Kidney (tissue), 14 donors: ENCODE data around the gene GRID1. TPM values are rescaled to one million over a fixed set of nuclear protein-coding genes. Genes with fewer than 3 reads are reported as not detected.

Experiments used
- DNase-seq, 5 donors: peaks; one replicate each; pipeline ENCODE4 v3.0.0-alpha.2; 2013 to 2020
- FAIRE-seq: peaks from 2 replicates; lab custom pipeline; 2012; peaks lifted over from hg19 to GRCh38; lab: Jason Lieb, UNC
- H3K27ac ChIP-seq, 2 donors: one replicate each; pipeline ENCODE4 v1.7.0; 2013; ENCODE audit warnings: low read depth in 2 of 2, low read length in 2 of 2, inconsistent platforms in 1 of 2
- H3K27me3 ChIP-seq: one replicate; pipeline ENCODE4 v1.7.1; 2013; ENCODE audit warnings: low read length, inconsistent platforms; ENCODE audit not compliant: control insufficient read depth, insufficient read depth
- H3K36me3 ChIP-seq, 3 donors: one replicate each; pipeline versions ENCODE4 v1.7.0 to v1.7.1; 2013; ENCODE audit warnings: low read length in 3 of 3, control low read depth in 1 of 3, inconsistent platforms in 1 of 3; ENCODE audit not compliant: insufficient read depth in 3 of 3, control insufficient read depth in 2 of 3
- H3K4me1 ChIP-seq, 3 donors: one replicate each; pipeline versions ENCODE4 v1.7.0 to v1.7.1; 2013; ENCODE audit warnings: low read length in 3 of 3, inconsistent platforms in 1 of 3, low read depth in 1 of 3; ENCODE audit not compliant: control insufficient read depth in 2 of 3, insufficient read depth in 2 of 3
- H3K4me3 ChIP-seq, 3 donors: one replicate each; pipeline versions ENCODE4 v1.7.0 to v1.8.1; 2013; ENCODE audit warnings: low read length in 3 of 3, control low read depth in 1 of 3, inconsistent platforms in 1 of 3
- H3K9ac ChIP-seq, 3 donors: one replicate each; pipeline versions ENCODE4 v1.7.0 to v1.7.1; 2013; ENCODE audit warnings: low read length in 3 of 3, control low read depth in 1 of 3, inconsistent platforms in 1 of 3
- H3K9me3 ChIP-seq, 3 donors: one replicate each; pipeline versions ENCODE4 v1.7.0 to v1.7.1; 2013; ENCODE audit warnings: low read length in 3 of 3, control low read depth in 1 of 3, inconsistent platforms in 1 of 3; ENCODE audit not compliant: control insufficient read depth in 2 of 3, insufficient read depth in 1 of 3
- CTCF ChIP-seq: IDR thresholded peaks from 3 replicates; pipeline ENCODE4 v1.5.1; 2012; ENCODE audit warnings: mild to moderate bottlenecking, moderate library complexity, borderline replicate concordance; ENCODE audit not compliant: insufficient read depth; ENCODE audit errors: extremely low read depth
- intact Hi-C: fragments of 100-400 bp; cut with DNase I; formaldehyde crosslinking; loops from one replicate; pipeline ENCODE4 v1.11.1; 2022
- polyA plus RNA-seq: library from polyadenylated mRNA; stranded (reverse); fragments of 350-450 nt; fragmentation: Illumina TruSeq; extraction: RNeasy Lipid Tissue Mini Kit (QIAGEN cat#74804); gene quantifications from one replicate; pipeline ENCODE4 v1.2.3, GENCODE V29; 2014; ENCODE audit warnings: low read depth, low replicate concordance; ENCODE audit not compliant: insufficient read depth
- total RNA-seq: library from RNA; stranded (reverse); fragmentation: NEBNext Ultra II Directional; extraction: Animal tissue kit (Norgen Biotek cat#: 25700); gene quantifications from one replicate; pipeline ENCODE4 v1.2.1, GENCODE V29; 2021
- donor health status: control.
- donor health status: control.
- donor health status: control.
- donor health status: control.
- donor health status: control.
- donor health status: DM: yes; HTN: yes; CAD: no.
- donor health status: Normal renal cell carcinoma (clear cell type).

GRID1 gene
- total and polyA plus RNA-seq, 2 donors from 2014 or later = 0.37 to 1.4 TPM

- no peak overlapping the region for H3K27ac ChIP-seq
- no peak overlapping the region for H3K9ac ChIP-seq
- H3K4me1 ChIP-seq = no peaks in the 10 kb centered on the region
- H3K9me3 ChIP-seq = no peaks in the 10 kb centered on the region
- H3K36me3 ChIP-seq = no peaks in the 10 kb centered on the region
- no peak for DNase-seq
- H3K27me3 ChIP-seq = no peaks in the 10 kb centered on the region
- no peak for FAIRE-seq
- no peak for TF ChIP-seq CTCF
- H3K4me3 ChIP-seq = no peak overlapping the region
- intact Hi-C loops = no loop called here
These were observed 359.4 kb downstream of the GRID1 start for GRCh38 chr10:86007171-86007570.

GRCh38 chr10:86004337-86004736 lies 362.3 kb downstream of the GRID1 start:
- no peak overlapping the region for H3K4me3 ChIP-seq
- intact Hi-C loops = no loop called here
- H3K9me3 ChIP-seq = no peaks in the 10 kb centered on the region
- no peaks in the 10 kb centered on the region for H3K27me3 ChIP-seq
- FAIRE-seq (no peak), DNase-seq (no peak)
- no peaks in the 10 kb centered on the region for H3K4me1 ChIP-seq
- no peaks in the 10 kb centered on the region for H3K36me3 ChIP-seq
- H3K9ac ChIP-seq = no peak overlapping the region
- H3K27ac ChIP-seq = no peak overlapping the region
- no peak for TF ChIP-seq CTCF

GRCh38 chr10:86003201-86003621 lies 363.4 kb downstream of the GRID1 start:
- no peaks in the 10 kb centered on the region for H3K4me1 ChIP-seq
- H3K36me3 ChIP-seq = no peaks in the 10 kb centered on the region
- H3K27me3 ChIP-seq = no peaks in the 10 kb centered on the region
- no peak overlapping the region for H3K27ac ChIP-seq
- DNase-seq (no peak), FAIRE-seq (no peak)
- no peak for TF ChIP-seq CTCF
- no peaks in the 10 kb centered on the region for H3K9me3 ChIP-seq
- H3K9ac ChIP-seq = no peak overlapping the region
- intact Hi-C loops = no loop called here
- H3K4me3 ChIP-seq = no peak overlapping the region

- Histone ChIP-seq H3K9ac (no peak overlapping the region), H3K9me3 (peaks cover 0 to 7% (median 0%) of the 10 kb centered on the region in 3 donors), H3K36me3 (no peaks in the 10 kb centered on the region), H3K4me3 (no peak overlapping the region), H3K4me1 (no peaks in the 10 kb centered on the region), H3K27ac (no peak overlapping the region), H3K27me3 (no peaks in the 10 kb centered on the region)
- intact Hi-C loops = no loop called here
- no peak for DNase-seq
- TF ChIP-seq CTCF = no peak
- no peak for FAIRE-seq
These were observed 365.1 kb downstream of the GRID1 start for GRCh38 chr10:86001521-86001920.
